WTC11 (cell line): Measurements from ENCODE around the gene TIAL1.

ENCODE experiments used
- FOXJ3 ChIP-seq: sonication (generic); formaldehyde crosslinking; IDR thresholded peaks from 2 replicates; pipeline ENCODE4 v1.9.0; 2021; ENCODE audit warnings: missing genetic modification reagents, mild to moderate bottlenecking, borderline replicate concordance
- NFE2L1 ChIP-seq: sonication (generic); formaldehyde crosslinking; IDR thresholded peaks from 2 replicates; pipeline ENCODE4 v1.8.1; 2023; ENCODE audit warnings: missing genetic modification reagents
- TF ChIP-seq, protein P1 (sequence below): fragments of 200-600 bp; IDR thresholded peaks from 2 replicates; pipeline ENCODE4 v1.8.0; 2022; ENCODE audit warnings: antibody characterized with exemption
- TF ChIP-seq, protein P2 (sequence below): sonication (generic); formaldehyde crosslinking; IDR thresholded peaks from 2 replicates; pipeline ENCODE4 v1.8.1; 2023; ENCODE audit warnings: mild to moderate bottlenecking, missing genetic modification reagents, moderate library complexity
- TF ChIP-seq, protein P3 (sequence below): sonication (generic); formaldehyde crosslinking; IDR thresholded peaks from 2 replicates; pipeline ENCODE4 v1.8.0; 2022; ENCODE audit warnings: mild to moderate bottlenecking, missing genetic modification reagents

DNA sequence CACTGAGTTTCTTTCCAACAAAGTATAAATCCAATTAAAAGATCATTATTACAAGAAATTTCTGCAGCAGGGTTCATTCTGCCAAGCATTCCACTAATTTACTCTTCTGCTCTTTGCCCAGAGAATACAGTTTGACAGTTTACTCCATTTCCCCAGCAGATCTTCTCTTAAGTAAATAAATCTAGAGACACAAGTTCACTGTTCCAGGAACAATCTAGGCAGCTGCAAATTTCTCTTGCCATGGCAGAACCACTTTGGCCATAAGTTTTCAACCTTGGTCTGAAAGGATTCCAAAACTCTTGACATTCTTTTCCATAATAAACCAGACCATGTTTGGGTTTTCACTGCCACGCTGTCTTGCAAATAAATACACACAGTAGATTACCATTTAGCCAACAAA, 65.7 kb downstream of the TIAL1 start:
- TF ChIP-seq, protein P1, sequence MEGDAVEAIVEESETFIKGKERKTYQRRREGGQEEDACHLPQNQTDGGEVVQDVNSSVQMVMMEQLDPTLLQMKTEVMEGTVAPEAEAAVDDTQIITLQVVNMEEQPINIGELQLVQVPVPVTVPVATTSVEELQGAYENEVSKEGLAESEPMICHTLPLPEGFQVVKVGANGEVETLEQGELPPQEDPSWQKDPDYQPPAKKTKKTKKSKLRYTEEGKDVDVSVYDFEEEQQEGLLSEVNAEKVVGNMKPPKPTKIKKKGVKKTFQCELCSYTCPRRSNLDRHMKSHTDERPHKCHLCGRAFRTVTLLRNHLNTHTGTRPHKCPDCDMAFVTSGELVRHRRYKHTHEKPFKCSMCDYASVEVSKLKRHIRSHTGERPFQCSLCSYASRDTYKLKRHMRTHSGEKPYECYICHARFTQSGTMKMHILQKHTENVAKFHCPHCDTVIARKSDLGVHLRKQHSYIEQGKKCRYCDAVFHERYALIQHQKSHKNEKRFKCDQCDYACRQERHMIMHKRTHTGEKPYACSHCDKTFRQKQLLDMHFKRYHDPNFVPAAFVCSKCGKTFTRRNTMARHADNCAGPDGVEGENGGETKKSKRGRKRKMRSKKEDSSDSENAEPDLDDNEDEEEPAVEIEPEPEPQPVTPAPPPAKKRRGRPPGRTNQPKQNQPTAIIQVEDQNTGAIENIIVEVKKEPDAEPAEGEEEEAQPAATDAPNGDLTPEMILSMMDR: no peak
- TF ChIP-seq, protein P2, sequence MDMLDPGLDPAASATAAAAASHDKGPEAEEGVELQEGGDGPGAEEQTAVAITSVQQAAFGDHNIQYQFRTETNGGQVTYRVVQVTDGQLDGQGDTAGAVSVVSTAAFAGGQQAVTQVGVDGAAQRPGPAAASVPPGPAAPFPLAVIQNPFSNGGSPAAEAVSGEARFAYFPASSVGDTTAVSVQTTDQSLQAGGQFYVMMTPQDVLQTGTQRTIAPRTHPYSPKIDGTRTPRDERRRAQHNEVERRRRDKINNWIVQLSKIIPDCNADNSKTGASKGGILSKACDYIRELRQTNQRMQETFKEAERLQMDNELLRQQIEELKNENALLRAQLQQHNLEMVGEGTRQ (CRISPR knock-in tag): no peak
- TF ChIP-seq NFE2L1 (CRISPR knock-in tag) (no peak), FOXJ3 (no peak)
- TF ChIP-seq, protein P3, sequence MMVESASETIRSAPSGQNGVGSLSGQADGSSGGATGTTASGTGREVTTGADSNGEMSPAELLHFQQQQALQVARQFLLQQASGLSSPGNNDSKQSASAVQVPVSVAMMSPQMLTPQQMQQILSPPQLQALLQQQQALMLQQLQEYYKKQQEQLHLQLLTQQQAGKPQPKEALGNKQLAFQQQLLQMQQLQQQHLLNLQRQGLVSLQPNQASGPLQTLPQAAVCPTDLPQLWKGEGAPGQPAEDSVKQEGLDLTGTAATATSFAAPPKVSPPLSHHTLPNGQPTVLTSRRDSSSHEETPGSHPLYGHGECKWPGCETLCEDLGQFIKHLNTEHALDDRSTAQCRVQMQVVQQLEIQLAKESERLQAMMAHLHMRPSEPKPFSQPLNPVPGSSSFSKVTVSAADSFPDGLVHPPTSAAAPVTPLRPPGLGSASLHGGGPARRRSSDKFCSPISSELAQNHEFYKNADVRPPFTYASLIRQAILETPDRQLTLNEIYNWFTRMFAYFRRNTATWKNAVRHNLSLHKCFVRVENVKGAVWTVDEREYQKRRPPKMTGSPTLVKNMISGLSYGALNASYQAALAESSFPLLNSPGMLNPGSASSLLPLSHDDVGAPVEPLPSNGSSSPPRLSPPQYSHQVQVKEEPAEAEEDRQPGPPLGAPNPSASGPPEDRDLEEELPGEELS: no peak
